ENCODE results near the gene FUBP3.

- TF ChIP-seq, protein P1, sequence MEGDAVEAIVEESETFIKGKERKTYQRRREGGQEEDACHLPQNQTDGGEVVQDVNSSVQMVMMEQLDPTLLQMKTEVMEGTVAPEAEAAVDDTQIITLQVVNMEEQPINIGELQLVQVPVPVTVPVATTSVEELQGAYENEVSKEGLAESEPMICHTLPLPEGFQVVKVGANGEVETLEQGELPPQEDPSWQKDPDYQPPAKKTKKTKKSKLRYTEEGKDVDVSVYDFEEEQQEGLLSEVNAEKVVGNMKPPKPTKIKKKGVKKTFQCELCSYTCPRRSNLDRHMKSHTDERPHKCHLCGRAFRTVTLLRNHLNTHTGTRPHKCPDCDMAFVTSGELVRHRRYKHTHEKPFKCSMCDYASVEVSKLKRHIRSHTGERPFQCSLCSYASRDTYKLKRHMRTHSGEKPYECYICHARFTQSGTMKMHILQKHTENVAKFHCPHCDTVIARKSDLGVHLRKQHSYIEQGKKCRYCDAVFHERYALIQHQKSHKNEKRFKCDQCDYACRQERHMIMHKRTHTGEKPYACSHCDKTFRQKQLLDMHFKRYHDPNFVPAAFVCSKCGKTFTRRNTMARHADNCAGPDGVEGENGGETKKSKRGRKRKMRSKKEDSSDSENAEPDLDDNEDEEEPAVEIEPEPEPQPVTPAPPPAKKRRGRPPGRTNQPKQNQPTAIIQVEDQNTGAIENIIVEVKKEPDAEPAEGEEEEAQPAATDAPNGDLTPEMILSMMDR (IDR thresholded peaks at IDR 0.05) = no peak
- TF ChIP-seq POLR2A (IDR thresholded peaks at IDR 0.05; ENCODE audit: low read depth) (no peak), EP300 (IDR thresholded peaks at IDR 0.05) (no peak)
Measured at GRCh38 chr9:130555061-130555460, 24.3 kb upstream of the FUBP3 start.
